HCT116 (cell line): ENCODE data around the gene IL19.

Source experiments
- ATF3 ChIP-seq: IDR thresholded peaks from 2 replicates; pipeline ENCODE4 v1.6.1; 2012
- CBX3 ChIP-seq: IDR thresholded peaks from 2 replicates; pipeline ENCODE4 v1.6.1; 2012; ENCODE audit warnings: low read depth
- CTCF ChIP-seq, 3 experiments: fragments of 200-600 bp in 1 of 3; sonication (generic) in 1 of 3; IDR thresholded peaks in 2 of 3; conservative IDR thresholded peaks in 1 of 3; 2 replicates each; pipeline ENCODE4 v1.5.1; 2012 to 2017; ENCODE audit warnings: low read depth in 2 of 3, low read length in 2 of 3, antibody characterized with exemption in 1 of 3, borderline replicate concordance in 1 of 3, control low read depth in 1 of 3, mild to moderate bottlenecking in 1 of 3, mixed read lengths in 1 of 3, mixed run types in 1 of 3, moderate library complexity in 1 of 3; ENCODE audit not compliant: insufficient read depth in 1 of 3
- EZH2 ChIP-seq: fragments of 200-600 bp; sonication (generic); IDR thresholded peaks from 2 replicates; pipeline ENCODE4 v1.6.1; 2017; ENCODE audit warnings: antibody characterized with exemption, mixed run types
- EZH2phosphoT487 ChIP-seq: fragments of 200-600 bp; IDR thresholded peaks from 2 replicates; pipeline ENCODE4 v1.6.1; 2018; ENCODE audit warnings: antibody characterized with exemption, borderline replicate concordance
- FOSL1 ChIP-seq: IDR thresholded peaks from 2 replicates; pipeline ENCODE4 v1.6.1; 2012; ENCODE audit warnings: low read depth
- POLR2A ChIP-seq: IDR thresholded peaks from 2 replicates; pipeline ENCODE4 v1.7.0; 2011; ENCODE audit warnings: borderline replicate concordance; ENCODE audit not compliant: insufficient read depth, insufficient read length; ENCODE audit errors: extremely low read depth
- REST ChIP-seq: IDR thresholded peaks from 2 replicates; pipeline ENCODE4 v1.6.1; 2012; ENCODE audit warnings: low read depth
- SP1 ChIP-seq: IDR thresholded peaks from 2 replicates; pipeline ENCODE4 v1.6.1; 2012; ENCODE audit warnings: low read depth
- SRF ChIP-seq: IDR thresholded peaks from 2 replicates; pipeline ENCODE4 v1.6.1; 2012; ENCODE audit warnings: low read depth
- YY1 ChIP-seq: IDR thresholded peaks from 2 replicates; pipeline ENCODE4 v1.6.1; 2011; ENCODE audit warnings: low read length, low read depth, moderate library complexity, mild to moderate bottlenecking; ENCODE audit not compliant: insufficient replicate concordance; ENCODE audit errors: extremely low read depth

- TF ChIP-seq EZH2 (no peak), SP1 (no peak), CTCF (IDR thresholded peaks at IDR 0.05 in 2 of 3, conservative IDR thresholded peaks at IDR 0.05 in 1 of 3; ENCODE audit: borderline replicate concordance in 1 of 3, insufficient read depth in 1 of 3, low read depth in 2 of 3, low read length in 2 of 3) (no peak), SRF (no peak), YY1 (no peak), POLR2A (no peak), EZH2phosphoT487 (no peak), ATF3 (no peak), CBX3 (no peak), FOSL1 (no peak), REST (no peak)
Observed at GRCh38 chr1:206732508-206732907, 38.1 kb upstream of the IL19 start.
